Trophoblast cell (in vitro differentiated cells and primary cell): ENCODE measurements around the gene MORC2.

Experiments
- DNase-seq, 2 donors: peaks; one replicate each; pipeline ENCODE4 v3.0.0-alpha.2; 2016
- H2AFZ ChIP-seq: 2 replicates; pipeline ENCODE4 v1.6.1; 2013; ENCODE audit warnings: low read length, moderate library complexity, mild to moderate bottlenecking; ENCODE audit not compliant: insufficient read depth, poor library complexity
- H2AK5ac ChIP-seq: 2 replicates; pipeline ENCODE4 v1.6.1; 2013; ENCODE audit warnings: mild to moderate bottlenecking, low read length
- H2BK120ac ChIP-seq: 2 replicates; pipeline ENCODE4 v1.6.1; 2013; ENCODE audit warnings: low read length, mild to moderate bottlenecking, moderate library complexity; ENCODE audit not compliant: insufficient read depth, poor library complexity
- H2BK12ac ChIP-seq: 2 replicates; pipeline ENCODE4 v1.6.1; 2013; ENCODE audit warnings: mild to moderate bottlenecking, low read length, moderate library complexity
- H2BK5ac ChIP-seq: 2 replicates; pipeline ENCODE4 v1.6.1; 2013; ENCODE audit warnings: low read length, low read depth, moderate library complexity, mild to moderate bottlenecking; ENCODE audit not compliant: poor library complexity
- H3K14ac ChIP-seq: 2 replicates; pipeline ENCODE4 v1.6.1; 2013; ENCODE audit warnings: mild to moderate bottlenecking, low read length
- H3K18ac ChIP-seq: 2 replicates; pipeline ENCODE4 v1.6.1; 2013; ENCODE audit warnings: mild to moderate bottlenecking, low read length
- H3K23ac ChIP-seq: 2 replicates; pipeline ENCODE4 v1.6.1; 2013; ENCODE audit warnings: low read length
- H3K27ac ChIP-seq: 2 replicates; pipeline ENCODE4 v1.5.1; 2013; ENCODE audit warnings: low read depth, mild to moderate bottlenecking, inconsistent platforms, low read length, moderate library complexity
- H3K27me3 ChIP-seq: 2 replicates; pipeline ENCODE4 v1.6.1; 2013; ENCODE audit warnings: inconsistent platforms, mild to moderate bottlenecking, low read length, moderate library complexity; ENCODE audit not compliant: insufficient read depth
- H3K36me3 ChIP-seq, 2 experiments: 1 replicate in 1 of 2; 2 replicates in 1 of 2; pipeline ENCODE4 v1.6.1; 2013; ENCODE audit warnings: low read length in 2 of 2, mild to moderate bottlenecking in 2 of 2, moderate library complexity in 1 of 2; ENCODE audit not compliant: insufficient read depth in 2 of 2, control insufficient read depth in 1 of 2
- H3K4ac ChIP-seq: 2 replicates; pipeline ENCODE4 v1.6.1; 2013; ENCODE audit warnings: low read depth, mild to moderate bottlenecking, low read length, moderate library complexity
- H3K4me1 ChIP-seq, 2 experiments: 1 replicate in 1 of 2; 2 replicates in 1 of 2; pipeline ENCODE4 v1.6.1; 2013; ENCODE audit warnings: low read length in 2 of 2, mild to moderate bottlenecking in 2 of 2, moderate library complexity in 1 of 2; ENCODE audit not compliant: insufficient read depth in 2 of 2, control insufficient read depth in 1 of 2
- H3K4me2 ChIP-seq: 2 replicates; pipeline ENCODE4 v1.6.1; 2013; ENCODE audit warnings: inconsistent platforms, mild to moderate bottlenecking, low read length, moderate library complexity
- H3K4me3 ChIP-seq: 2 replicates; pipeline ENCODE4 v1.5.1; 2013; ENCODE audit warnings: mild to moderate bottlenecking, low read depth, low read length, inconsistent platforms
- H3K79me1 ChIP-seq: one replicate; pipeline ENCODE4 v1.6.1; 2013; ENCODE audit warnings: low read length
- H3K79me2 ChIP-seq: 2 replicates; pipeline ENCODE4 v1.6.1; 2013; ENCODE audit warnings: low read length, mild to moderate bottlenecking; ENCODE audit not compliant: control insufficient read depth, insufficient read depth, poor library complexity
- H3K9ac ChIP-seq: 2 replicates; pipeline ENCODE4 v1.6.1; 2013; ENCODE audit warnings: mild to moderate bottlenecking, low read length
- H3K9me3 ChIP-seq: 2 replicates; pipeline ENCODE4 v1.6.1; 2013; ENCODE audit warnings: low read depth, mild to moderate bottlenecking, control low read depth, inconsistent platforms, low read length; ENCODE audit not compliant: insufficient read depth
- H4K12ac ChIP-seq: 2 replicates; pipeline ENCODE4 v1.6.1; 2013; ENCODE audit warnings: low read depth, mild to moderate bottlenecking, low read length, moderate library complexity
- H4K8ac ChIP-seq: 2 replicates; pipeline ENCODE4 v1.6.1; 2013; ENCODE audit warnings: low read depth, mild to moderate bottlenecking, low read length, moderate library complexity
- H4K91ac ChIP-seq: one replicate; pipeline ENCODE4 v1.6.1; 2013; ENCODE audit warnings: low read depth, mild to moderate bottlenecking, low read length, moderate library complexity
- WGBS: extraction: QIAGEN DNeasy Blood & Tissue Kit; methylation state at CpG from one replicate; pipeline ENCODE4 v1.1.7; 2013; ENCODE audit warnings: missing lambda C conversion rate; ENCODE audit not compliant: insufficient read length, insufficient coverage; ENCODE audit errors: extremely low coverage; 5-methylcytosine and 5-hydroxymethylcytosine counted together

Gene MORC2

DNA sequence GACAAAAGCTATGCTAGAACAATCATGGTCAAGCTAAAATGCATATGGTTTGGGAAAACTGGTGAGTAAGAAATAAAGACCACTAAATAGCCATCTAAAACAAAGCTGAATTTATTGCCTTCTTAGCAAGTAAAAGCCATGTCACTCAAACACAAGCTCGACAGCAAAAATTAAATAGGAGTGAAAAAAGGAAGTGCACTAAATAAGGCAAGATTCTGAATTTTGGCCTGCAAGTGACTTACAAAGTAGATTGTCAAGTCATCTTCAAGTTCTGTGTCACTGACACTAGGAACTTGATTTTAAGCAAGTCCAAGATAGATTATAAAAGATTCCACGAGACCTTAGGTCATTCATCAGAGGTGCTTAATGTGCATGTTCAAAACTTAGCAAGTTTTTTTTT is 27.9 kb upstream of the MORC2 start:
- H3K23ac ChIP-seq: no peak overlapping the region
- H3K27me3 ChIP-seq: no peaks in the 10 kb centered on the region
- WGBS: no CpG with 5 or more reads among the region's 2 CpGs
- H3K79me2 ChIP-seq: no peaks in the 10 kb centered on the region
- no peak overlapping the region for H3K14ac ChIP-seq
- H3K4me1 ChIP-seq: no peaks in the 10 kb centered on the region
- no peak overlapping the region for H3K4me2 ChIP-seq
- no peak overlapping the region for H3K18ac ChIP-seq
- no peak overlapping the region for H3K4ac ChIP-seq
- H4K12ac ChIP-seq: no peak overlapping the region
- H2BK5ac ChIP-seq: no peak overlapping the region
- no peaks in the 10 kb centered on the region for H3K79me1 ChIP-seq
- H3K9ac ChIP-seq: no peak overlapping the region
- no peak for DNase-seq
- no peaks in the 10 kb centered on the region for H3K36me3 ChIP-seq
- no peaks in the 10 kb centered on the region for H3K9me3 ChIP-seq
- no peak overlapping the region for H2BK12ac ChIP-seq
- no peak overlapping the region for H4K8ac ChIP-seq
- H2AFZ ChIP-seq: no peak overlapping the region
- no peak overlapping the region for H2AK5ac ChIP-seq
- no peak overlapping the region for H3K27ac ChIP-seq
- H3K4me3 ChIP-seq: no peak overlapping the region
- H2BK120ac ChIP-seq: no peak overlapping the region
- no peak overlapping the region for H4K91ac ChIP-seq

DNA sequence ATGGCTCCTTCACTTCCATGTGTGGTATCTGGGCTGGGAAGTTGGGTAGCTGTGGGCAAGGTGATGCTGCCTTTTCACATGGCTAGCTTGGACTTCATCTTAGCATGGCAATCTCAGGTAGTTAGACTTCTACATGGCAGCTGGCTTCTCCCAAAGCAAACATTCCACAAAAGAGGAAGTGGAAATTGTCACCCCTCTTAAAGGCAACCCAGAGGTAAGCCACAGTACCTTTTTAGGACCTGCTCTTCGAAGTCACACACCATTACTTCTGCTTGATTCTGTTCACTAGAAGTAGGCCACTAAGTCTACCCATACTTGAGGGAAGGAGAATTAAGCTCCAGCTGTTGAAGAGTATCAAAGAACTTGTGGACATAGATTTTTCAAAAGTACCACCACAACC is 26.4 kb upstream of the MORC2 start:
- no peak overlapping the region for H3K27ac ChIP-seq
- H4K91ac ChIP-seq: no peak overlapping the region
- no peak overlapping the region for H3K4ac ChIP-seq
- no peak overlapping the region for H3K23ac ChIP-seq
- H2AFZ ChIP-seq: no peak overlapping the region
- no peak overlapping the region for H4K12ac ChIP-seq
- no peak overlapping the region for H4K8ac ChIP-seq
- no CpG with 5 or more reads among the region's 1 CpG for WGBS
- no peak overlapping the region for H3K14ac ChIP-seq
- no peak for DNase-seq
- H3K9ac ChIP-seq: no peak overlapping the region
- H3K4me2 ChIP-seq: no peak overlapping the region
- H3K79me1 ChIP-seq: no peaks in the 10 kb centered on the region
- no peaks in the 10 kb centered on the region for H3K36me3 ChIP-seq
- no peaks in the 10 kb centered on the region for H3K9me3 ChIP-seq
- no peak overlapping the region for H2BK12ac ChIP-seq
- H3K79me2 ChIP-seq: no peaks in the 10 kb centered on the region
- no peak overlapping the region for H3K4me3 ChIP-seq
- no peaks in the 10 kb centered on the region for H3K4me1 ChIP-seq
- no peaks in the 10 kb centered on the region for H3K27me3 ChIP-seq
- no peak overlapping the region for H3K18ac ChIP-seq
- H2BK120ac ChIP-seq: no peak overlapping the region
- no peak overlapping the region for H2AK5ac ChIP-seq
- H2BK5ac ChIP-seq: no peak overlapping the region

DNA sequence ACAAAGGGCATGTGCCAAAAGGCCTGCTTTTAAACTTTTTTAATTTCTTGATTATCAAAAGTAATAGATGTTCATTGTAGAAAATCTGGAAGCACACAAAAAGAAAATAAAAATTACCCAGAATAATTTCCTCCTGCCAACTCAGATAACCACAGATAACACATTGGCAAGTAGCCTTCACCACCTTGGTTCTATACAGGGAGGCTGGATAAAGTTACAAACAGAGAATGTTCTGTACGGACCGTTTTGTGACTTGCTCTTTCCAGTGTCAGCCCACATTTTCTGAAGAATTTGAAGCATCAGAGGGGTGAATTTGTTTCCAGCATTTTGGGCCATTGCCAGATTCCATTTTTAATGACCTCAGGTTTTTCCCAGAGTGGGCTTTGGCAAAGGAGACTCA is 24.0 kb upstream of the MORC2 start:
- Histone ChIP-seq H3K23ac (no peak overlapping the region), H2BK12ac (no peak overlapping the region), H3K4ac (no peak overlapping the region), H2BK5ac (no peak overlapping the region), H4K91ac (no peak overlapping the region), H3K4me2 (no peak overlapping the region), H3K9me3 (no peaks in the 10 kb centered on the region), H3K79me1 (no peaks in the 10 kb centered on the region), H3K27ac (no peak overlapping the region), H3K27me3 (no peaks in the 10 kb centered on the region), H3K14ac (no peak overlapping the region), H3K36me3 (no peaks in the 10 kb centered on the region), H2BK120ac (no peak overlapping the region), H3K9ac (no peak overlapping the region), H4K12ac (no peak overlapping the region), H2AK5ac (no peak overlapping the region), H2AFZ (no peak overlapping the region), H3K4me1 (no peaks in the 10 kb centered on the region), H3K18ac (no peak overlapping the region), H3K79me2 (no peaks in the 10 kb centered on the region), H3K4me3 (no peak overlapping the region), H4K8ac (no peak overlapping the region)
- DNase-seq: no peak
- WGBS: no CpG with 5 or more reads among the region's 2 CpGs

DNA sequence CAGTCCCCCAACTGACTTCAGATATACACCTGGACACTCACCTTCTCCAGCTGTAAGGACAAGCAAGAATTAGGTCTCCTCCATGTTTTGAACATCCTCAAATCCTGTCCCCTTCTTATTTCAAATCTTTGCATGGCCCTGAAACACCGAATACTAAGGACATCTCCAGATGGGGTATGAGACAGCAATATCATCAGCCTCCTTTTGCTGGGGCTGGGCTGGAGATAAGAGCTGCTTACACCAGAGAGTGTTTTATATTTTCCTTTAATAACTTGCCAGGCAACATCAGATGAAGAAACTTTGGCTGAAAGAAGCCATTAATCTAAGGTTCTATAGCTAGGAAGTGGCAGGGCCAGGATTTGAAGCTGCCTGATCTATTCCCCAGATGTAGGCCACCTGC is 22.1 kb upstream of the MORC2 start:
- Histone ChIP-seq H3K23ac (no peak overlapping the region), H3K18ac (no peak overlapping the region), H3K9me3 (no peaks in the 10 kb centered on the region), H3K14ac (no peak overlapping the region), H2AFZ (no peak overlapping the region), H3K79me1 (no peaks in the 10 kb centered on the region), H3K4me1 (no peaks in the 10 kb centered on the region), H4K8ac (no peak overlapping the region), H2AK5ac (no peak overlapping the region), H3K9ac (no peak overlapping the region), H3K4me2 (no peak overlapping the region), H4K91ac (no peak overlapping the region), H3K27me3 (no peaks in the 10 kb centered on the region), H3K4me3 (no peak overlapping the region), H2BK5ac (no peak overlapping the region), H2BK120ac (no peak overlapping the region), H3K27ac (no peak overlapping the region), H3K36me3 (no peaks in the 10 kb centered on the region), H3K4ac (no peak overlapping the region), H3K79me2 (no peaks in the 10 kb centered on the region), H4K12ac (no peak overlapping the region), H2BK12ac (no peak overlapping the region)
- WGBS: no CpG with 5 or more reads among the region's 1 CpG
- no peak for DNase-seq

DNA sequence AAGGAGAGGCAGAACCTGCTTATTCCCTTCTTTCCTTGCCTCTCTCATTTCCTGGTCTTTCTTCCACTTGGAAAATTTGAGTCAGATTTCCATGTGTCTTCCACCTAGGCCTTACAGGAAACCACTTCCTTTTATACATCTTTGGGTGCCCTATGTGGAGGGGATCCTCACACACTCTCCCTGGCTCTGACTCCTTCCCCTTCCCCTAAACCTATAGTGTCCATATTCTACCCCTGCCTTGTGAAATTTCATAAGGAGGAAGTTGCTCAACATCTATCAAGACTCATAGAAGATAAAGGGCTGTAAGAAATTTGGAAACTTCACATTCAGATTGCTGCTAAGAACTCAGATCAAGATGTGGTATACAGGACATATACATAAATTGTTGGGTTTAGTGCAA is 20.9 kb upstream of the MORC2 start:
- no peak overlapping the region for H3K27ac ChIP-seq
- no peak for DNase-seq
- H3K4ac ChIP-seq: no peak overlapping the region
- no peak overlapping the region for H4K8ac ChIP-seq
- no peak overlapping the region for H3K14ac ChIP-seq
- no peak overlapping the region for H2BK120ac ChIP-seq
- H3K9me3 ChIP-seq: no peaks in the 10 kb centered on the region
- no peak overlapping the region for H2BK5ac ChIP-seq
- H3K23ac ChIP-seq: no peak overlapping the region
- H2AK5ac ChIP-seq: no peak overlapping the region
- H2AFZ ChIP-seq: no peak overlapping the region
- H3K4me2 ChIP-seq: no peak overlapping the region
- H3K79me2 ChIP-seq: no peaks in the 10 kb centered on the region
- H3K79me1 ChIP-seq: no peaks in the 10 kb centered on the region
- H3K27me3 ChIP-seq: no peaks in the 10 kb centered on the region
- H3K4me3 ChIP-seq: no peak overlapping the region
- no peak overlapping the region for H3K18ac ChIP-seq
- no peak overlapping the region for H2BK12ac ChIP-seq
- H4K91ac ChIP-seq: no peak overlapping the region
- H4K12ac ChIP-seq: no peak overlapping the region
- H3K4me1 ChIP-seq: no peaks in the 10 kb centered on the region
- H3K36me3 ChIP-seq: no peaks in the 10 kb centered on the region
- H3K9ac ChIP-seq: no peak overlapping the region
